GM12872 (cell line): ENCODE measurements around the gene LMO7.

Experiments
- TF ChIP-seq, protein P1 (sequence below): IDR thresholded peaks from 3 replicates; pipeline ENCODE4 v1.5.1; 2011; ENCODE audit warnings: low read depth, mild to moderate bottlenecking, low read length, moderate library complexity; ENCODE audit not compliant: insufficient read depth

LMO7 gene

DNA sequence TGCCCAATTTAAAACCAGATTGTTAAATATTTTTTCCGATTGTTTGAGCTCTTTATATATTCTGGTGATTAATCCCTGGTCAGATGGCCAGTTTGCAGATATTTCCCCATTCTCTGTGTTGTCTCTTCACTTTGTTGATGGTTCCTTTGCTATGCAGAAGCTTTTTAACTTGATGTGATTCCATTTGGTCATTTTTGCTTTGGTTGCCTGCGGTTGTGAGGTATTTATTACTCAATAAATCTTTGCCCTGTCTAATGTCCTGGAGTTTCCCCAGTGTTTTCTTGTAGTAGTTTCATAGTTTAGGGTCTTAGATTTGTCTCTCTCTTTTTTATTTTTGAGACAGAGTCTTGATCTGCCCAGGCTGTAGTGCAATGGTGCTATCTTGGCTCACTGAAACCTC, 23.8 kb upstream of the LMO7 start:
- TF ChIP-seq, protein P1, sequence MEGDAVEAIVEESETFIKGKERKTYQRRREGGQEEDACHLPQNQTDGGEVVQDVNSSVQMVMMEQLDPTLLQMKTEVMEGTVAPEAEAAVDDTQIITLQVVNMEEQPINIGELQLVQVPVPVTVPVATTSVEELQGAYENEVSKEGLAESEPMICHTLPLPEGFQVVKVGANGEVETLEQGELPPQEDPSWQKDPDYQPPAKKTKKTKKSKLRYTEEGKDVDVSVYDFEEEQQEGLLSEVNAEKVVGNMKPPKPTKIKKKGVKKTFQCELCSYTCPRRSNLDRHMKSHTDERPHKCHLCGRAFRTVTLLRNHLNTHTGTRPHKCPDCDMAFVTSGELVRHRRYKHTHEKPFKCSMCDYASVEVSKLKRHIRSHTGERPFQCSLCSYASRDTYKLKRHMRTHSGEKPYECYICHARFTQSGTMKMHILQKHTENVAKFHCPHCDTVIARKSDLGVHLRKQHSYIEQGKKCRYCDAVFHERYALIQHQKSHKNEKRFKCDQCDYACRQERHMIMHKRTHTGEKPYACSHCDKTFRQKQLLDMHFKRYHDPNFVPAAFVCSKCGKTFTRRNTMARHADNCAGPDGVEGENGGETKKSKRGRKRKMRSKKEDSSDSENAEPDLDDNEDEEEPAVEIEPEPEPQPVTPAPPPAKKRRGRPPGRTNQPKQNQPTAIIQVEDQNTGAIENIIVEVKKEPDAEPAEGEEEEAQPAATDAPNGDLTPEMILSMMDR = no peak

DNA sequence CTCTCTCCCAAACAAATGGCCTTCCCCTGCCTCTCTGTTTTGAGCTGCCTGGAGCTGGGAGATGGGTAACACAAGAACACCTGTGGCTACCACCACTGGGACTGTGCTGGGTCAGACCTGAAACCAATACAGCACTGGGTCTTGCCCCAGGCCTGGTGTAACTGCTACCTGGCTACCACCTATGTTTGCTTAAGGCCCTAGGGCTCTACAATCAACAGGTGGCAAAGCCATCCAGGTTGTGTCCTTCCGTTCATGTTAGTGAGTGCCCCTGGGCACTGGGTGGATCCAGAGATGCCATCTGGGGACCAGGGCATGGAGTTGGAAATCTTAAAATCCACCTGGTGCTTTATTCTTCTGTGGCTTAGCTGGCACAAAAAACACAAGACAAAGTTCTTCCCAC, 18.9 kb upstream of the LMO7 start:
- TF ChIP-seq, protein P1 = no peak

DNA sequence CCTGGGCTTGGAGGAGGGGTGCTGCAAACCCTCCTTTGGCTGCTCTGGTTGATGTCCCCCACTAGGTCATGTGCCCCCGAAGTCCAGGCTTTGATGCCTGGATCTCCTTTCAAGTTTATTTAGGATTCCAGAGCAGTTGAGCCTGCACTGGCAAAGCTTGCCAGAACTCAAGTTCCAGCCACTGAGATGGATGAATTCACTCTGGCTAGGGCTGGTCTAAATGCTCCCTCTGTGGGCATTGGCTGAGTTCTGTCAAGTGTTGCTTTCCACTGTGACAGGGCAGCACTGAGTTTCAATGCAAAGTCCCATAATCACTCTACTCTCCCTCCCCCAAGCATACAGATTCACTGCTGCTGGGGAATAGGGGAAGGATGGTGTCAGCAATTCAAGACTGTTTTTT, 17.8 kb upstream of the LMO7 start:
- TF ChIP-seq, protein P1 = no peak

DNA sequence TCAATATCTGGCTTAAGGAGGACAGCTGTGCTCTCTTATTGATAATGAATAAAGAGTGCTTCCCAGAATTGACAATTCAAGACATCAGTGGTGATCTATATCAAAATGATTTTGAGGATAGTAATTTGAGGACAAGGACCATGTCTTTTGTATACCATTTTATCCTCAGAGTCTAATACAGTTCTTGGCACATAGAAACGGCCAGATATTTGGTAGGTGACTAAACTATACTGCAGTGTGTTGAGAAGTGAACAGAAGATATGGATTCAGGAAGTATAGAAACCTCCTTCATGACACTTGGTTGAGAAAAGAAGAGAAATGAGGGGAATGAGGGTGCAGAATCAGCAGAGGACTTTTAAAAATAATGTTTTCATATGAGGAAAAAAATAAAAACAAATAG, 16.1 kb upstream of the LMO7 start:
- TF ChIP-seq, protein P1 = no peak

DNA sequence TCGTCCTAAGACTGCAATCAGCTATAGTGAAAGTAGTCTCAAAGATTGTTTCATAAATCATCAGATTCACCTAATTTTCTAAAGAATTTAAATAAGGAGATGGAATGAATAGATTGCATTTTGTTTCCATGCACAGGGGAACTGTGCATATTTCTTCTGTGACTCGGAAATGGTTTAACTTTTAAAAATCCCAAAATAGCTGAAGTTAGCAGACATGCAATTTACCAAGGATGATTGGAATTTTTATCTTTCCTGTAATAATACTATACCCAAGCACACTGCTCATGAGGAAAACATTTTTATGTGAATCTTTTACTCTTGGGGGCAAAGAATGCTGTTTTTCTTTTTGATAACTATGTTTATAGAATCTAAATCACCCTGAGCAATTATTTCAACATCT, 15.0 kb upstream of the LMO7 start:
- TF ChIP-seq, protein P1 = no peak

DNA sequence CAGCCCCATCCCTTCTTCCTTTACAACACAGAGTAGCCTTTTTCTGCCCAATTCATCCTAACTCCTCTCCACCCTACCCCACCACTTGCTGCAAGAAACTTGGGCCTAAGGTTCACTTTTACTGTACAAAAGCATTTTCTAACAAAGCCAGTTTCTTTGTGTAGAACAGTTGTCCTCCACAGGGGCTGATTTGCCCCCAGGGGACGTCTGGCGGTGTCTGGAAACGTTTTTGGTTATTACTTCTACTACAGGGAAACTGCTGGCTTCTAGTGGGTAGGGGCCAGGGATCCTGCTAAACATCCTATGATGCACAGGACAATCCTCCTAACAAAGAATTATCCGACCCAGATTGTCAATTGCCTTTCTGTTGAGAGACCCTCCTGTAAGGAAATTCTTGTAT, 7.3 kb upstream of the LMO7 start:
- TF ChIP-seq, protein P1 = no peak

DNA sequence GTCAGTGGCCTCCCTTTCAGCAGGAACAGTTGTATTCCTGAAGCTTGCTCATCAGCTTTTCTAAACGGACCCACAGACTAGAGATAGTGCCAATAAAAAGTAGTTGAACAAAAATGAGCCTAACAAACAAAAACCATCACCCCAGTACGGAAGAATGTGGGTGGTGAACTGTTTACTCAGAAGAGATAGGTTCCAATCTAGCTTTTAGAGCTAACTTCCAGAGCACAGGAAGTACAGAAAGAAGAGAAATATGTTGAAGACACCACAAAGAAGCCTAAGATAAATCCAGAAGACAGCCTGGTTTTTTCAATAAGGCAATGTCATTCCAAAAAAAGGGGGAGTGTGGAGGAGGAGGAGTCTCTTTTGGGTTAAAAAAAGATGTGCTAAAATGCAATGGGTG, 2.8 kb upstream of the LMO7 start:
- TF ChIP-seq, protein P1 = no peak

DNA sequence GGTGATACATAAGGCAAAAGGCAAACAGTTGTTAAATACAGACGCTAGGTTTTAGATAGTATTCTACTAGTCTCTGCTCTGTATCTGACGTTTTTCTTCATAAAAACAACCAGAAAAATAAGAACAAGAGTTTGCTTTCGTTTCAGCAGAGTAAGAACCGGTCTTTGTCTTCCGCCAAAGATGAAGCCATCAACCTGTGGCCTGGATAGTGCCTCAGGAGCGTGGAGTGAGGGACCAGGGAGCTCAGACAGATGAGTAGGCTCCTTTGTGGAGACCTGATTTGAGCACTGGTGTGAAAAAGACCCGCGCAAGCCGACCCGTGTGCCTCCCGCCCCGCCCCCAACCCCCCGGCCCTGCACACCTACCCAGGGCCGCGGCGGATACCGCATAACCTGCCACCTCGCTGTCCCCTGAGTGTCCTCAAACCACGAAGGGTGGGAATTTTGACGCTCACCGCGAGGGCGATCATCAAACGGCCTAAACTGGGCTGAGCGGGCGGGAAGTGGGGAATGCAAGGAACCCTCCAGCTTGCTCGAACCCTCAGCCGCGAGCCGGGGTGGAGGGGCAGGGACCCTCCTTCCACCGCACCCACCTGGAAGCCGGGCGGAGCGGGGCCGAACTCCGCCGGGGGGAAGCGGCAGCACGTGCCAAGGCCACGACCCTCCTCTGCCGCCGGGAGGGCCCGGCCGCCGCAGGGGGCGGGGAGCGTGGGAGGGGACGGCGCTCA, 866 bp upstream of the LMO7 start:
- TF ChIP-seq, protein P1 = no peak
